HG02798 (cell line): ENCODE measurements around the gene WTIP.

Source experiments
- ATAC-seq: cut with Tn5 transposase; IDR thresholded peaks from one replicate; pipeline ENCODE4 v1.9.1; 2021; ENCODE audit warnings: mild to moderate bottlenecking; ENCODE audit not compliant: unreplicated experiment, poor library complexity

The WTIP gene

GRCh38 chr19:34549833-34550232 lies 68.3 kb downstream of the WTIP start:
- no peak for ATAC-seq

- no peak for ATAC-seq
Measured at GRCh38 chr19:34555447-34555846, 73.9 kb downstream of the WTIP start.

- no peak for ATAC-seq
Measured at GRCh38 chr19:34556488-34556887, 74.9 kb downstream of the WTIP start.

- no peak for ATAC-seq
Measured at GRCh38 chr19:34559045-34559444, 77.5 kb downstream of the WTIP start.

- no peak for ATAC-seq
Measured at GRCh38 chr19:34560229-34560628, 78.7 kb downstream of the WTIP start.
